ENCODE measurements around the gene DKK3. TPM values are rescaled to one million over a fixed set of nuclear protein-coding genes. Genes with fewer than 3 reads are reported as not detected.

The DKK3 gene
- total and polyA plus RNA-seq, 4 donors: 250 to 938 (median 392) TPM

GRCh38 chr11:12003815-12004214, 4.6 kb downstream of the DKK3 start:
- 36 to 40% methylated on average over 4 of the region's 4 CpGs for WGBS, 2 donors
- Histone ChIP-seq H3K36me3 (ENCODE audit: control insufficient read depth in 1 of 2, insufficient read depth in 2 of 2, low read length in 1 of 2) (peaks cover 4 to 5% of the 10 kb centered on the region in 2 donors), H3K4me3 (ENCODE audit: low read length in 2 of 2) (no peak overlapping the region), H3K27ac (ENCODE audit: low read depth in 1 of 2, low read length in 2 of 2) (no peak overlapping the region), H3K9me3 (ENCODE audit: control insufficient read depth, low read length) (no peaks in the 10 kb centered on the region), H3K27me3 (ENCODE audit: control insufficient read depth in 1 of 2, insufficient read depth in 2 of 2, low read length in 1 of 2) (no peaks in the 10 kb centered on the region), H3K4me1 (ENCODE audit: control insufficient read depth in 1 of 2, insufficient read depth in 2 of 2, low read length in 2 of 2) (peaks cover 3 to 6% of the 10 kb centered on the region in 2 donors)
- no peak for DNase-seq
- ATAC-seq (ENCODE audit: low FRiP score): no peak
- intact Hi-C loops (cut with DNase I): no loop called here

GRCh38 chr11:12003336-12003735, 5.1 kb downstream of the DKK3 start:
- intact Hi-C loops (cut with DNase I): no loop called here
- Histone ChIP-seq H3K4me1 (ENCODE audit: control insufficient read depth in 1 of 2, insufficient read depth in 2 of 2, low read length in 2 of 2) (peaks cover 3 to 6% of the 10 kb centered on the region in 2 donors), H3K27me3 (ENCODE audit: control insufficient read depth in 1 of 2, insufficient read depth in 2 of 2, low read length in 1 of 2) (no peaks in the 10 kb centered on the region), H3K4me3 (ENCODE audit: low read length in 2 of 2) (no peak overlapping the region), H3K27ac (ENCODE audit: low read depth in 1 of 2, low read length in 2 of 2) (no peak overlapping the region), H3K9me3 (ENCODE audit: control insufficient read depth, low read length) (no peaks in the 10 kb centered on the region), H3K36me3 (ENCODE audit: control insufficient read depth in 1 of 2, insufficient read depth in 2 of 2, low read length in 1 of 2) (peaks cover 4 to 5% of the 10 kb centered on the region in 2 donors)
- 87 to 92% methylated on average over 2 of the region's 2 CpGs for WGBS, 2 donors
- ATAC-seq (ENCODE audit: low FRiP score): no peak
- no peak for DNase-seq

- no peak for DNase-seq
- H3K4me3 ChIP-seq (ENCODE audit: low read length in 2 of 2): no peak overlapping the region
- no peaks in the 10 kb centered on the region for H3K9me3 ChIP-seq (ENCODE audit: control insufficient read depth, low read length)
- peaks cover 5 to 6% of the 10 kb centered on the region in 2 donors for H3K36me3 ChIP-seq (ENCODE audit: control insufficient read depth in 1 of 2, insufficient read depth in 2 of 2, low read length in 1 of 2)
- H3K27me3 ChIP-seq (ENCODE audit: control insufficient read depth in 1 of 2, insufficient read depth in 2 of 2, low read length in 1 of 2): no peaks in the 10 kb centered on the region
- H3K27ac ChIP-seq (ENCODE audit: low read depth in 1 of 2, low read length in 2 of 2): no peak overlapping the region
- no peak for ATAC-seq (ENCODE audit: low FRiP score)
- whole genome bisulfite sequencing, 2 donors: 81 to 85% methylated on average over 7 of the region's 7 CpGs
- intact Hi-C loops (cut with DNase I): no loop called here
- H3K4me1 ChIP-seq (ENCODE audit: control insufficient read depth in 1 of 2, insufficient read depth in 2 of 2, low read length in 2 of 2): peaks cover 3% of the 10 kb centered on the region in 2 donors
Observed at GRCh38 chr11:12001186-12001585, 7.2 kb downstream of the DKK3 start.

GRCh38 chr11:11998091-11998781, 10.2 kb downstream of the DKK3 start:
- intact Hi-C loops (cut with DNase I): no loop called here
- no peak for DNase-seq
- Histone ChIP-seq H3K27ac (ENCODE audit: low read depth in 1 of 2, low read length in 2 of 2) (peak overlapping the region; percentile 9 to 50), H3K4me3 (ENCODE audit: low read length in 2 of 2) (no peak overlapping the region), H3K27me3 (ENCODE audit: control insufficient read depth in 1 of 2, insufficient read depth in 2 of 2, low read length in 1 of 2) (no peaks in the 10 kb centered on the region), H3K9me3 (ENCODE audit: control insufficient read depth, low read length) (no peaks in the 10 kb centered on the region), H3K36me3 (ENCODE audit: control insufficient read depth in 1 of 2, insufficient read depth in 2 of 2, low read length in 1 of 2) (peaks cover 7 to 11% of the 10 kb centered on the region in 2 donors), H3K4me1 (ENCODE audit: control insufficient read depth in 1 of 2, insufficient read depth in 2 of 2, low read length in 2 of 2) (peaks cover 0 to 1% of the 10 kb centered on the region in 2 donors)
- WGBS, 2 donors: 37 to 50% methylated on average over 8 of the region's 8 CpGs
- no peak for ATAC-seq (ENCODE audit: low FRiP score)

GRCh38 chr11:11997049-11997322, 11.4 kb downstream of the DKK3 start:
- WGBS, 2 donors: 72 to 78% methylated on average over 3 of the region's 3 CpGs
- Histone ChIP-seq H3K4me3 (ENCODE audit: low read length in 2 of 2) (no peak overlapping the region), H3K9me3 (ENCODE audit: control insufficient read depth, low read length) (no peaks in the 10 kb centered on the region), H3K27me3 (ENCODE audit: control insufficient read depth in 1 of 2, insufficient read depth in 2 of 2, low read length in 1 of 2) (no peaks in the 10 kb centered on the region), H3K36me3 (ENCODE audit: control insufficient read depth in 1 of 2, insufficient read depth in 2 of 2, low read length in 1 of 2) (peaks cover 7 to 11% of the 10 kb centered on the region in 2 donors), H3K4me1 (ENCODE audit: control insufficient read depth in 1 of 2, insufficient read depth in 2 of 2, low read length in 2 of 2) (no peaks in the 10 kb centered on the region), H3K27ac (ENCODE audit: low read depth in 1 of 2, low read length in 2 of 2) (no peak overlapping the region)
- intact Hi-C loops (cut with DNase I): no loop called here
- ATAC-seq (ENCODE audit: low FRiP score): no peak
- no peak for DNase-seq

GRCh38 chr11:11996321-11997048, 11.9 kb downstream of the DKK3 start:
- DNase-seq (no peak), ATAC-seq (ENCODE audit: low FRiP score) (no peak)
- WGBS, 2 donors: 81 to 86% methylated on average over 11 of the region's 11 CpGs
- Histone ChIP-seq H3K4me3 (ENCODE audit: low read length in 2 of 2) (no peak overlapping the region), H3K4me1 (ENCODE audit: control insufficient read depth in 1 of 2, insufficient read depth in 2 of 2, low read length in 2 of 2) (no peaks in the 10 kb centered on the region), H3K27ac (ENCODE audit: low read depth in 1 of 2, low read length in 2 of 2) (peak overlapping the region in 1 of 2 donors; percentile 1), H3K27me3 (ENCODE audit: control insufficient read depth in 1 of 2, insufficient read depth in 2 of 2, low read length in 1 of 2) (no peaks in the 10 kb centered on the region), H3K36me3 (ENCODE audit: control insufficient read depth in 1 of 2, insufficient read depth in 2 of 2, low read length in 1 of 2) (peaks cover 6 to 7% of the 10 kb centered on the region in 2 donors), H3K9me3 (ENCODE audit: control insufficient read depth, low read length) (no peaks in the 10 kb centered on the region)
- intact Hi-C loops (cut with DNase I): no loop called here

GRCh38 chr11:11995601-11996000, 12.8 kb downstream of the DKK3 start:
- no peak overlapping the region for H3K27ac ChIP-seq (ENCODE audit: low read depth in 1 of 2, low read length in 2 of 2)
- intact Hi-C loops (cut with DNase I): no loop called here
- no peak for DNase-seq
- no peaks in the 10 kb centered on the region for H3K27me3 ChIP-seq (ENCODE audit: control insufficient read depth in 1 of 2, insufficient read depth in 2 of 2, low read length in 1 of 2)
- no peak overlapping the region for H3K4me3 ChIP-seq (ENCODE audit: low read length in 2 of 2)
- no peaks in the 10 kb centered on the region for H3K9me3 ChIP-seq (ENCODE audit: control insufficient read depth, low read length)
- peaks cover 0 to 3% of the 10 kb centered on the region in 2 donors for H3K4me1 ChIP-seq (ENCODE audit: control insufficient read depth in 1 of 2, insufficient read depth in 2 of 2, low read length in 2 of 2)
- ATAC-seq (ENCODE audit: low FRiP score): no peak
- H3K36me3 ChIP-seq (ENCODE audit: control insufficient read depth in 1 of 2, insufficient read depth in 2 of 2, low read length in 1 of 2): peaks cover 2 to 7% of the 10 kb centered on the region in 2 donors
- 82 to 86% methylated on average over 6 of the region's 6 CpGs for WGBS, 2 donors

GRCh38 chr11:11993839-11994238, 14.6 kb downstream of the DKK3 start:
- H3K36me3 ChIP-seq (ENCODE audit: control insufficient read depth in 1 of 2, insufficient read depth in 2 of 2, low read length in 1 of 2): peaks cover 2 to 7% of the 10 kb centered on the region in 2 donors
- no peaks in the 10 kb centered on the region for H3K9me3 ChIP-seq (ENCODE audit: control insufficient read depth, low read length)
- DNase-seq: no peak
- peaks cover 0 to 6% of the 10 kb centered on the region in 2 donors for H3K4me1 ChIP-seq (ENCODE audit: control insufficient read depth in 1 of 2, insufficient read depth in 2 of 2, low read length in 2 of 2)
- intact Hi-C loops (cut with DNase I): no loop called here
- WGBS, 2 donors: 46 to 63% methylated on average over 8 of the region's 8 CpGs
- H3K27ac ChIP-seq (ENCODE audit: low read depth in 1 of 2, low read length in 2 of 2): no peak overlapping the region
- H3K27me3 ChIP-seq (ENCODE audit: control insufficient read depth in 1 of 2, insufficient read depth in 2 of 2, low read length in 1 of 2): no peaks in the 10 kb centered on the region
- no peak overlapping the region for H3K4me3 ChIP-seq (ENCODE audit: low read length in 2 of 2)
- no peak for ATAC-seq (ENCODE audit: low FRiP score)

Measured in aorta (tissue), 5 donors.